ENCODE data around the gene PARN. TPM values are rescaled to one million over a fixed set of nuclear protein-coding genes. Genes with fewer than 3 reads are reported as not detected.

Gene PARN
- 10 to 100 TPM; 44.3 to 57.4 (median 45.1) TPM for total RNA-seq
- total RNA-seq (2013): 62.1 TPM

- H3K27ac Mint-ChIP-seq: peak within 1 kb of the TSS; percentile 98
- Histone ChIP-seq H3K36me3 (ENCODE audit: control insufficient read depth, insufficient read depth, low read length) (peaks cover 27% of the 10 kb centered on the region), H3K9me3 (ENCODE audit: control insufficient read depth, insufficient read depth, low read length) (no peaks in the 10 kb centered on the region), H3K27me3 (ENCODE audit: control insufficient read depth, insufficient read depth, low read length) (no peaks in the 10 kb centered on the region), H3K4me3 (ENCODE audit: low read length) (peak within 1 kb of the TSS; percentile 89), H3K4me1 (ENCODE audit: control insufficient read depth, insufficient read depth, low read length) (peaks cover 47% of the 10 kb centered on the region), H3K27ac (ENCODE audit: low read length) (peak within 1 kb of the TSS; percentile 94)
- TF ChIP-seq CTCF (IDR thresholded peaks at IDR 0.05): no peak
- ATAC-seq (peak; percentile 66 to 86 (median 72)), DNase-seq (peak; percentile 98 to 99)
- intact Hi-C loops (cut with micrococcal nuclease): loop anchor here (5.0 kb wide), 1 partner anchor 708 kb away; the partner anchor contains the start of gene ERCC4
- H3K4me1 Mint-ChIP-seq: peaks cover 33 to 48% of the 10 kb centered on the region in 2 donors
- H3K27me3 Mint-ChIP-seq (ENCODE audit: low read depth in 2 of 2): no peaks in the 10 kb centered on the region
- peaks cover 3 to 4% of the 10 kb centered on the region in 2 donors for H3K9me3 Mint-ChIP-seq
- H3K36me3 Mint-ChIP-seq: no peaks in the 10 kb centered on the region
- peak within 1 kb of the TSS; percentile 91 for H3K4me3 Mint-ChIP-seq
- WGBS (ENCODE audit: insufficient coverage): under 1% methylated on average over 51 of the region's 51 CpGs
Observed at GRCh38 chr16:14629919-14630619, at the start of gene PARN. TSS of gene PARN (minus strand) at chr16:14630260. CDS start at chr16:14630125, 135 bp downstream.

GRCh38 chr16:14678748-14679497, 48.9 kb upstream of the PARN start:
- peaks cover 10 to 12% of the 10 kb centered on the region in 2 donors for H3K27me3 Mint-ChIP-seq (ENCODE audit: low read depth in 2 of 2)
- no peaks in the 10 kb centered on the region for H3K36me3 Mint-ChIP-seq
- Histone ChIP-seq H3K36me3 (ENCODE audit: control insufficient read depth, insufficient read depth, low read length) (no peaks in the 10 kb centered on the region), H3K4me3 (ENCODE audit: low read length) (no peak overlapping the region), H3K27me3 (ENCODE audit: control insufficient read depth, insufficient read depth, low read length) (peaks cover 2% of the 10 kb centered on the region), H3K9me3 (ENCODE audit: control insufficient read depth, insufficient read depth, low read length) (no peaks in the 10 kb centered on the region), H3K4me1 (ENCODE audit: control insufficient read depth, insufficient read depth, low read length) (no peaks in the 10 kb centered on the region), H3K27ac (ENCODE audit: low read length) (no peak overlapping the region)
- intact Hi-C loops (cut with micrococcal nuclease): no loop called here
- H3K4me3 Mint-ChIP-seq: no peak overlapping the region
- no peak for ATAC-seq
- no peak for DNase-seq
- no peak overlapping the region for H3K27ac Mint-ChIP-seq
- no peaks in the 10 kb centered on the region for H3K9me3 Mint-ChIP-seq
- 77% methylated on average over 11 of the region's 11 CpGs for WGBS (ENCODE audit: insufficient coverage)
- TF ChIP-seq CTCF (IDR thresholded peaks at IDR 0.05): no peak
- no peaks in the 10 kb centered on the region for H3K4me1 Mint-ChIP-seq

GRCh38 chr16:14677627-14678026, 47.6 kb upstream of the PARN start:
- H3K4me3 ChIP-seq (ENCODE audit: low read length): no peak overlapping the region
- H3K36me3 ChIP-seq (ENCODE audit: control insufficient read depth, insufficient read depth, low read length): no peaks in the 10 kb centered on the region
- H3K9me3 Mint-ChIP-seq: no peaks in the 10 kb centered on the region
- H3K9me3 ChIP-seq (ENCODE audit: control insufficient read depth, insufficient read depth, low read length): no peaks in the 10 kb centered on the region
- TF ChIP-seq CTCF (IDR thresholded peaks at IDR 0.05): no peak
- no peak overlapping the region for H3K27ac Mint-ChIP-seq
- peaks cover 1 to 3% of the 10 kb centered on the region in 2 donors for H3K4me1 Mint-ChIP-seq
- H3K4me3 Mint-ChIP-seq: no peak overlapping the region
- H3K27me3 Mint-ChIP-seq (ENCODE audit: low read depth in 2 of 2): peaks cover 10 to 12% of the 10 kb centered on the region in 2 donors
- intact Hi-C loops (cut with micrococcal nuclease): no loop called here
- ATAC-seq: no peak
- no peak for DNase-seq
- no peak overlapping the region for H3K27ac ChIP-seq (ENCODE audit: low read length)
- 91% methylated on average over 4 of the region's 5 CpGs for WGBS (ENCODE audit: insufficient coverage)
- H3K4me1 ChIP-seq (ENCODE audit: control insufficient read depth, insufficient read depth, low read length): peaks cover 1% of the 10 kb centered on the region
- H3K36me3 Mint-ChIP-seq: no peaks in the 10 kb centered on the region
- peaks cover 2% of the 10 kb centered on the region for H3K27me3 ChIP-seq (ENCODE audit: control insufficient read depth, insufficient read depth, low read length)

Measured in natural killer cell (primary cell).